ENCODE results near the gene QRSL1.

The QRSL1 gene

GRCh38 chr6:106631346-106631745 lies 2.0 kb downstream of the QRSL1 start:
- no peak overlapping the region for H3K4me3 ChIP-seq (ENCODE audit: low read depth in 1 of 2, low read length in 1 of 2)
- H3K36me3 ChIP-seq: no peaks in the 10 kb centered on the region
- peaks cover 14 to 17% of the 10 kb centered on the region in 2 experiments for H3K4me1 ChIP-seq (ENCODE audit: control insufficient read depth in 1 of 2, insufficient read depth in 1 of 2, low read depth in 1 of 2, low read length in 1 of 2)
- H3K27me3 ChIP-seq: no peaks in the 10 kb centered on the region
- no peak for TF ChIP-seq CTCF (IDR thresholded peaks at IDR 0.05)
- H3K27ac ChIP-seq: no peak overlapping the region
- H3K9me3 ChIP-seq: no peaks in the 10 kb centered on the region

- H3K9me3 ChIP-seq: no peaks in the 10 kb centered on the region
- H3K4me1 ChIP-seq (ENCODE audit: control insufficient read depth in 1 of 2, insufficient read depth in 1 of 2, low read depth in 1 of 2, low read length in 1 of 2): peaks cover 18 to 26% of the 10 kb centered on the region in 2 experiments
- no peak for TF ChIP-seq CTCF (IDR thresholded peaks at IDR 0.05)
- no peak overlapping the region for H3K4me3 ChIP-seq (ENCODE audit: low read depth in 1 of 2, low read length in 1 of 2)
- no peaks in the 10 kb centered on the region for H3K27me3 ChIP-seq
- no peaks in the 10 kb centered on the region for H3K36me3 ChIP-seq
- H3K27ac ChIP-seq: no peak overlapping the region
Measured at GRCh38 chr6:106634565-106634964, 5.2 kb downstream of the QRSL1 start.

- H3K36me3 ChIP-seq: no peaks in the 10 kb centered on the region
- no peak for TF ChIP-seq CTCF (IDR thresholded peaks at IDR 0.05)
- no peaks in the 10 kb centered on the region for H3K9me3 ChIP-seq
- peak overlapping the region; percentile 39 for H3K27ac ChIP-seq
- H3K4me1 ChIP-seq (ENCODE audit: control insufficient read depth in 1 of 2, insufficient read depth in 1 of 2, low read depth in 1 of 2, low read length in 1 of 2): peaks cover 23 to 31% of the 10 kb centered on the region in 2 experiments
- no peaks in the 10 kb centered on the region for H3K27me3 ChIP-seq
- no peak overlapping the region for H3K4me3 ChIP-seq (ENCODE audit: low read depth in 1 of 2, low read length in 1 of 2)
Measured at GRCh38 chr6:106637051-106637716, 7.8 kb downstream of the QRSL1 start.

- no peaks in the 10 kb centered on the region for H3K9me3 ChIP-seq
- no peak overlapping the region for H3K4me3 ChIP-seq (ENCODE audit: low read depth in 1 of 2, low read length in 1 of 2)
- TF ChIP-seq CTCF (IDR thresholded peaks at IDR 0.05): no peak
- H3K27me3 ChIP-seq: no peaks in the 10 kb centered on the region
- peak overlapping the region; percentile 39 for H3K27ac ChIP-seq
- H3K4me1 ChIP-seq (ENCODE audit: control insufficient read depth in 1 of 2, insufficient read depth in 1 of 2, low read depth in 1 of 2, low read length in 1 of 2): peaks cover 23 to 31% of the 10 kb centered on the region in 2 experiments
- peaks cover 5% of the 10 kb centered on the region for H3K36me3 ChIP-seq
Measured at GRCh38 chr6:106637717-106638341, 8.5 kb downstream of the QRSL1 start.

- no peaks in the 10 kb centered on the region for H3K9me3 ChIP-seq
- H3K4me1 ChIP-seq (ENCODE audit: control insufficient read depth in 1 of 2, insufficient read depth in 1 of 2, low read depth in 1 of 2, low read length in 1 of 2): peaks cover 23 to 31% of the 10 kb centered on the region in 2 experiments
- peaks cover 15% of the 10 kb centered on the region for H3K36me3 ChIP-seq
- no peak for TF ChIP-seq CTCF (IDR thresholded peaks at IDR 0.05)
- H3K27me3 ChIP-seq: no peaks in the 10 kb centered on the region
- peak overlapping the region; percentile 52 for H3K27ac ChIP-seq
- H3K4me3 ChIP-seq (ENCODE audit: low read depth in 1 of 2, low read length in 1 of 2): no peak overlapping the region
Measured at GRCh38 chr6:106639812-106640211, 10.4 kb downstream of the QRSL1 start.

Measured in neutrophil (primary cell).